ENCODE data around the gene SCLT1.

The SCLT1 gene

GRCh38 chr4:128869776-128870509, 223.4 kb downstream of the SCLT1 start:
- no peak for DNase-seq (ENCODE audit: low spot score)

- no peak for DNase-seq (ENCODE audit: low spot score)
Observed at GRCh38 chr4:128868758-128869157, 224.6 kb downstream of the SCLT1 start.

GRCh38 chr4:128866691-128867090, 226.6 kb downstream of the SCLT1 start:
- no peak for DNase-seq (ENCODE audit: low spot score)

DNA sequence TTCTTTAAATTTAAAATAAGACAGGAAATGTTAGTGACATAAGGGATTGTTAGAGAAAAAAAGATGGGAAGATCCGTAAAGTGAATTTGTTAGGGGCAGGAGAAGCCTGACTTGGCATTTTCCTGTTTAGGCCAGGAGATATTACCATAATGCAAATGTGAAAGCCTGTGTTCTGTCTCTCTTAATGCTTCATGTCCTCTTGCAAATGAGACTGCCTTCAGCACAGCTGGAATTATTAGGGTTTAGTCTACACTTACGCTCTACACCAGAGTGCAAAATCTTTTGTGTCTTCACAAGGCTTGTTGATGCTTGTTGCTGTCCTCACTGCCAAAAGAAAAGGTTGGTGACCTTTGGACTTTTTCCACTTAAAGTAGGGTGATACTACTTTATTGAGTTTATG, 227.1 kb downstream of the SCLT1 start:
- DNase-seq (ENCODE audit: low spot score) = no peak

DNA sequence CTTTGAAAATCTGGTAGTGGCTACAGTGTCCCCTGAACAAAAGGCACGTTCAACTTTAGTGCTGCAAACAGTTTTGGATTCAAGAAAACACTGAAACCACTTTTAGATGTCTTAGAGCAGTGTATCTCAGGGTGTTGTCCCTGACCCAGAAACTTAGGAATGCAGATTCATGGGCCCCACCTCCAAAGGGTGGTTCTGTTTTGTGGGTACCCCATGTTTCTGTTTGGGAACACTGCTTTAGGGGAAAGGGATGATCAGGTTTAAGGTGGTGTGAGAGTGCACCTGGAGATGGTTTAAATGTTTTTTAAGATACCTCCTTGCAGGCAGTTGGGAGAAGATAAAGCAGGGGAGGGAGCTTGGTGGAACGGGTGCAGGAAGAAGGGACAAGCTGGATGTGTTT, 228.2 kb downstream of the SCLT1 start:
- no peak for DNase-seq (ENCODE audit: low spot score)

- peak; percentile 62 for DNase-seq (ENCODE audit: low spot score)
Observed at GRCh38 chr4:128863312-128864075, 229.8 kb downstream of the SCLT1 start.

DNA sequence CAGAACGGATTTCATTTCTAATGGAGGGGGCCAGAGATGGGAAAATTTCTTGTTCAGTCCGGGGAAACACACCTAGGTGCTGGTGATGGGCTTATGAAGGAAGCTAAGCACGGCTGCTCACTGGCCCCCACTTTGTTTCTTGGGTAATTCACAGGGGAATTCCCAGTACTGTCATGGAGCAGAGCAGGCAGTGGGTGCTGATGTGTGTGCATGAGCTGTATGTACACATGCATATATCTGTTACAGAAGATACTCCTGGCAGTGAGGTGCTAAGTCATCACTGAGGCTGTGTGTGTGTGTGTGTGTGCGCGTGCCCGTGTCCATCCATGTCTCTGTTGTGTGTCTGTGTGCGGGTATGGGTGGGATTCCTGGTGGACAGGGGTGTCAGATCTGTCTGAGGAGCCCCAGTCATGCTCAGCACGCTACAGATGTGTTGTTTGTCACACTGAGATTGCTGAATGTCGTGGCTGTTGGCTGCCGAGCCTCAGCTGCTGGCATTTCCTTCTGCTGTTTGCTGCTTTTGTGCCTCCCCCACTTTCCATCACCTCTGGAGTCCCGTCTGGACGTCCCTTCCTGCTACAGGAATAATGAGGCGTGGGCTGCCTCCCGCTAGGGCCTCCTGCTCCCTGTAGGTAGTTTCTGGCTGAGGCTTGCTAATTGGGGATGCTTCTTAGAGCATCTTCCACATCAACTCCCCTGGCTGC, 230.6 kb downstream of the SCLT1 start:
- DNase-seq (ENCODE audit: low spot score) = peak; percentile 31

GRCh38 chr4:128861856-128862518, 231.4 kb downstream of the SCLT1 start:
- peak; percentile 19 for DNase-seq (ENCODE audit: low spot score)

- DNase-seq (ENCODE audit: low spot score) = peak; percentile 8
Observed at GRCh38 chr4:128859887-128860677, 233.3 kb downstream of the SCLT1 start.

- DNase-seq (ENCODE audit: low spot score) = no peak
Observed at GRCh38 chr4:128858879-128859671, 234.3 kb downstream of the SCLT1 start.

DNA sequence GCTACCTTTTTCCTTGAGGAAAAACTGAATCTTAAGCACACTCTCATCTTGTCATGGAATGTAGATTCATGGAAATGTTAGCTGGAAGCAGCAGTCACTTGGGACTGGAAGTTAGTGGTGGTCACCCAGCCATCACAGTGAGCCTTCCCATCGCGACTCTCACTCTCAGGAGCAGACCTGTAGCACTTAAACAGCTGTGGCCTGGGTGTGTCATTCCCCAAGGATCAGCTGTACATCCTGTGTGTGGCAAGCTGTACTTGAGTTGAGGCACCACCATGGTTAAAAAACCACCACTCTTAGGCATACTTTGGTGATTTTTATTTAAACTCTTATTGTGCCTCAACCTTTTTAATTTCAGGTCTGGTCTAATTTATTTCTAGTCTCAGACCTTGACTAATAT, 237.1 kb downstream of the SCLT1 start:
- DNase-seq (ENCODE audit: low spot score) = no peak

GRCh38 chr4:128855621-128856020, 237.7 kb downstream of the SCLT1 start:
- no peak for DNase-seq (ENCODE audit: low spot score)

DNA sequence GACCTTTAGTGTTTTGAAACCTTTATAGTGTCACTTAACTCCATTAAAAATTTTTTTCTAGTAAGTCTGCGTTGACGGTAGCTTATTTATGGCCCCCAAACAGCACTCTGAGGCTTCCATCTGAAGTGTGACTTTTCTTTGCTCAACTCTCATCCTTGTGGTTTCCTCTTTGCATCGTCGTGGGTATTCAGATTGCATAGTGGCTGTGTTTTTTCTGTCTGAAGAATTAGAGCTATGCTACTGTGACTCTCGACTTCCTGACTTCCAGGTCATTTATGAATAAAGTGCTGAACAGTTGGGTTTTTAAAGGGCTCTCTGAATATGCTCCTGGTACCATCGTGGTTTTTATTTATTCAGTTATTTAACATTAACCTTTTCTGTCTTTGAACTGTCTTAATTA, 238.9 kb downstream of the SCLT1 start:
- DNase-seq (ENCODE audit: low spot score) = peak; percentile 75

DNA sequence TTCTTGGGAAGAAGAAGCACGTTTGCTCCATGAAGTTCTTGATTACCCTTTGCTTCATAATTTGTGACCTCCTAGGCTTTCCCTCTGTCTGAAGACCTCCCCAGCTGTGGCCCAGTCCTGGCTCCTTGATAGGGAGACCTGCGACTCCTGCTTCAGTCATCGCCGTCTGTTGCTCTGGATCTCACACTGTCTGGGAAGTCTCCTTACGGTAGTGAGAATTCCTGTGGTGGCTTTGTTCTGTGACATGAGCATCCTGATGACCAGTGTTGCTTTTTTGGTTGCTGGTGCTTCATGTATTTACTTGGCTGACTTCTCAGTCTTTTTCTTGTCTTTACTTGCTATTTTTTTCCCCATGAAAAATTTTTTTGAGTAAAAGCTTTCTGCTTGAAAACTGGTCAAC, 239.6 kb downstream of the SCLT1 start:
- DNase-seq (ENCODE audit: low spot score) = no peak

- no peak for DNase-seq (ENCODE audit: low spot score)
Observed at GRCh38 chr4:128850252-128850651, 243.1 kb downstream of the SCLT1 start.

DNA sequence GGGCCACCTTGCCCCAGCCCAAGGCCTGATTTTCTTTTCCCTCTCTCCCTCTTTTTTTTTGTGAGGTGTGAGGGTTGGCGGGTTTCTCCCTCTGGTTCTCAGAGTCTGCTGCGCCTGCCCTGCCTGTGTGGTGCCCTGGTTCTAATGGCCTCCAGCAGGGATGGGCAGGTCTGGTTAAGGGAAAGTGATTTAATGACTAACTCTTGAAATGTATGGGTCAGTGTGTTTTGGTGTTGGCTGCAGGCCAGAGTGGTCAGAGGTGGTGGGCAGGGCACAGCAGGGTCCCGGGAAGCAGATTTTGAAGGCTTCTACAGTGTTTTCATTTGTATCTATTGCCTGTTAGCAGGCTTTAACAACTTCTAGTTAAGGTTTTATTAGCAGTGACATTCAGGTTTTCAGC, 244.9 kb downstream of the SCLT1 start:
- DNase-seq (ENCODE audit: low spot score) = no peak

- DNase-seq (ENCODE audit: low spot score) = no peak
Observed at GRCh38 chr4:128847082-128847724, 246.1 kb downstream of the SCLT1 start.

GRCh38 chr4:128846063-128846462, 247.3 kb downstream of the SCLT1 start:
- DNase-seq (ENCODE audit: low spot score) = no peak

GRCh38 chr4:128844931-128845330, 248.4 kb downstream of the SCLT1 start:
- DNase-seq (ENCODE audit: low spot score) = no peak

DNA sequence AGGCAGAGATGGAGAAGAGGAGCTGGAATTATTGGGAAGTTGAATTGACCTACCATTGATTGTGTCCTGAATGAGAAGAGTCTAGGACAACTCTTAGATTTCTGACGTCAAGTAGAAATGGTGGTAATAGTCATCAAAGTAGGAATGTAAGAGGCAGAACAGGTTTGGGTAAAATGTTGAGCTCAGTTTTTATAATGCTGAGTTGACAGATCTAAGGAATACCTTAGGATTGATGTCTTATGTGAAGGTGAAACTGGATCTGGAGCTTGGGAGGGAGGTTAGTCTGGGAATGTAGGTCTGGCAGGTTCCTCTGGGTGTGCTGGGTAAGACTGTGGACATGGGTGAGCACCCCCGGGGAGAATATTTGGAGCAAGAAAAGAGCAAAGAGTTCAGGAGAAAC, 251.9 kb downstream of the SCLT1 start:
- DNase-seq (ENCODE audit: low spot score) = no peak

Data from activated CD4-positive, alpha-beta T cell treated with anti-CD3 and anti-CD28 coated beads, Interleukin-2, Interleukin-4, amounts not matched to agents 100 ng/mL and 50 ng/mL, durations not matched to agents 16 hours and 8 hours (primary cell).